Smooth muscle cell (in vitro differentiated cells): ENCODE data around the gene HCN3. TPM values are rescaled to one million over a fixed set of nuclear protein-coding genes. Genes with fewer than 3 reads are reported as not detected.
"Not testable (repeated sequence)": the region's sequence is repeated elsewhere in the genome, so short reads cannot be mapped to it uniquely, and the experiment has no call there.

Source experiments
- DNase-seq: peaks from one replicate; lab custom pipeline; 2025; ENCODE audit not compliant: unreplicated experiment; lab: John Stamatoyannopoulos, UW
- H2AFZ ChIP-seq: fragments of 200-600 bp; sonication (generic); 2 replicates; pipeline ENCODE4 v1.6.0; 2016; ENCODE audit warnings: antibody characterized with exemption, low read depth, mild to moderate bottlenecking
- H3F3A ChIP-seq: fragments of 200-600 bp; sonication (generic); 2 replicates; pipeline ENCODE4 v1.6.0; 2017; ENCODE audit warnings: antibody characterized with exemption, low read depth
- H3K27ac ChIP-seq: fragments of 200-600 bp; sonication (generic); 2 replicates; pipeline ENCODE4 v1.5.1; 2016; ENCODE audit warnings: low read depth, mild to moderate bottlenecking
- H3K27me3 ChIP-seq: fragments of 200-600 bp; sonication (generic); 2 replicates; pipeline ENCODE4 v1.6.1; 2016; ENCODE audit warnings: low read depth, mild to moderate bottlenecking
- H3K36me3 ChIP-seq: fragments of 200-600 bp; sonication (generic); 2 replicates; pipeline ENCODE4 v1.5.1; 2016; ENCODE audit warnings: low read depth
- H3K4me1 ChIP-seq: fragments of 200-600 bp; sonication (generic); 2 replicates; pipeline ENCODE4 v1.5.1; 2016; ENCODE audit warnings: low read depth
- H3K4me2 ChIP-seq: fragments of 200-600 bp; sonication (generic); 2 replicates; pipeline ENCODE4 v1.6.0; 2016; ENCODE audit warnings: mild to moderate bottlenecking
- H3K4me3 ChIP-seq: fragments of 200-600 bp; sonication (generic); 2 replicates; pipeline ENCODE4 v1.5.1; 2016; ENCODE audit warnings: mild to moderate bottlenecking
- H3K79me2 ChIP-seq: fragments of 200-600 bp; sonication (generic); 2 replicates; pipeline ENCODE4 v1.6.0; 2016; ENCODE audit warnings: low read depth, mild to moderate bottlenecking
- H3K9ac ChIP-seq: fragments of 200-600 bp; sonication (generic); 2 replicates; pipeline ENCODE4 v1.6.0; 2016; ENCODE audit warnings: low read depth
- H3K9me3 ChIP-seq: fragments of 200-600 bp; sonication (generic); replicated peaks from 2 replicates; pipeline ENCODE4 v1.5.1; 2016; ENCODE audit warnings: low read depth
- H4K20me1 ChIP-seq: fragments of 200-600 bp; sonication (generic); 2 replicates; pipeline ENCODE4 v1.6.0; 2016; ENCODE audit warnings: low read depth
- WGBS: methylation state at CpG from one replicate; pipeline ENCODE4 v1.1.7; 2016; ENCODE audit warnings: low lambda C conversion rate; 5-methylcytosine and 5-hydroxymethylcytosine counted together
- polyA plus RNA-seq: library from polyadenylated mRNA; unstranded; fragments of >200 nt; fragmentation: Nextera tagmentation; extraction: Ambion mirVana; gene quantifications from 2 replicates; pipeline ENCODE4 v1.2.1, GENCODE V29; 2016
- total RNA-seq: library from RNA; depleted of rRNA; stranded (reverse); fragments of >200 nt; gene quantifications from 2 replicates; pipeline ENCODE4 v1.2.3, GENCODE V29; 2014
- TF ChIP-seq, protein P1 (sequence below): fragments of 200-600 bp; sonication (generic); IDR thresholded peaks from 2 replicates; pipeline ENCODE4 v1.5.1; 2017; ENCODE audit warnings: borderline replicate concordance, mild to moderate bottlenecking, antibody characterized with exemption; ENCODE audit not compliant: insufficient read depth, poor library complexity, severe bottlenecking

HCN3 gene
- total and polyA plus RNA-seq, 2 experiments from 2014 or later = 0.49 to 1.2 TPM

DNA sequence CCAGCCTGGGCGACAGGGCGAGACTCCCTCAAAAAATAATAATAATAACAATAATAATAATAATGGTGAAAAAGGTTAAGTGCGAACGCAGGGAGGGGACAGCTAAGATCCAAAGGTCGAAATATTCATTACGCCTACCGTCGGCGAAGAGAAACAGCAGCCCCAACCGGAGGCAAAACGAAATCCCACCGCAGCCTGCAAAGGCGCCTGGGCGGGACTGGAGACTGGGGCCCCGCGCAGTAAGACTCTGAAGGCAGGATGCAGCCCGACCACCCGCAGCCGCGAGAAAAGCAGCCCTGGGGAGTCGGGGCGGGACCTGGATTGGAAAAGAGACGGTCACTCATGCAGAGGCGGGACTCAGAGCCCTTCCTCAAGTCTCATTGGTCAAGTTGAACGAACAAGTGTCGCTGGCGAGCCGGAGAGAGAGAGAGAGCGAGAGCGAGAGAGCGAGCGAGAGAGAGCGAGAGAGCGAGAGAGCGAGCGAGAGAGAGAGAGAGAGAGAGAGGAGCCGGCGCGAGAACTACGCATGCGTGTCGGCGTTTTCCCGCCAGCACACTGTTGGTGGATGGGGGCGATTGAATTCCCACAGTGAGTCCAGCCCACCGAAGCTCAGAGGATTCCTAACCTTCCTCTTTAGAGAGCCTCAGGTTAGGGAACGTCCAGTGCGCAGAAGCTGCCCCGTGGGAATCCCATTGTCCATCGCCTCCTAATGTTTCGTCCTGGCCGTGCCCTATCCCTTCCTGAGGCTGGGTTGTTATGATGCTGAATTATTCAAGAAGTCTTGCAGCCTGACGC lies 32.7 kb upstream of the HCN3 start:
- Histone ChIP-seq H3K4me1 (no peaks in the 10 kb centered on the region), H2AFZ (peak overlapping the region; percentile 82), H3K27ac (peak overlapping the region; percentile 79), H3K9ac (peak overlapping the region; percentile 20), H3F3A (peaks cover 12% of the 10 kb centered on the region), H3K27me3 (no peaks in the 10 kb centered on the region), H3K36me3 (no peaks in the 10 kb centered on the region), H3K9me3 (no peaks in the 10 kb centered on the region), H3K79me2 (no peaks in the 10 kb centered on the region), H4K20me1 (no peaks in the 10 kb centered on the region), H3K4me2 (peak overlapping the region; percentile 87), H3K4me3 (peak overlapping the region; percentile 59)
- WGBS = under 1% methylated on average over 52 of the region's 53 CpGs
- peak; percentile 88 for DNase-seq
- TF ChIP-seq, protein P1, sequence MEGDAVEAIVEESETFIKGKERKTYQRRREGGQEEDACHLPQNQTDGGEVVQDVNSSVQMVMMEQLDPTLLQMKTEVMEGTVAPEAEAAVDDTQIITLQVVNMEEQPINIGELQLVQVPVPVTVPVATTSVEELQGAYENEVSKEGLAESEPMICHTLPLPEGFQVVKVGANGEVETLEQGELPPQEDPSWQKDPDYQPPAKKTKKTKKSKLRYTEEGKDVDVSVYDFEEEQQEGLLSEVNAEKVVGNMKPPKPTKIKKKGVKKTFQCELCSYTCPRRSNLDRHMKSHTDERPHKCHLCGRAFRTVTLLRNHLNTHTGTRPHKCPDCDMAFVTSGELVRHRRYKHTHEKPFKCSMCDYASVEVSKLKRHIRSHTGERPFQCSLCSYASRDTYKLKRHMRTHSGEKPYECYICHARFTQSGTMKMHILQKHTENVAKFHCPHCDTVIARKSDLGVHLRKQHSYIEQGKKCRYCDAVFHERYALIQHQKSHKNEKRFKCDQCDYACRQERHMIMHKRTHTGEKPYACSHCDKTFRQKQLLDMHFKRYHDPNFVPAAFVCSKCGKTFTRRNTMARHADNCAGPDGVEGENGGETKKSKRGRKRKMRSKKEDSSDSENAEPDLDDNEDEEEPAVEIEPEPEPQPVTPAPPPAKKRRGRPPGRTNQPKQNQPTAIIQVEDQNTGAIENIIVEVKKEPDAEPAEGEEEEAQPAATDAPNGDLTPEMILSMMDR = peak; percentile 38

DNA sequence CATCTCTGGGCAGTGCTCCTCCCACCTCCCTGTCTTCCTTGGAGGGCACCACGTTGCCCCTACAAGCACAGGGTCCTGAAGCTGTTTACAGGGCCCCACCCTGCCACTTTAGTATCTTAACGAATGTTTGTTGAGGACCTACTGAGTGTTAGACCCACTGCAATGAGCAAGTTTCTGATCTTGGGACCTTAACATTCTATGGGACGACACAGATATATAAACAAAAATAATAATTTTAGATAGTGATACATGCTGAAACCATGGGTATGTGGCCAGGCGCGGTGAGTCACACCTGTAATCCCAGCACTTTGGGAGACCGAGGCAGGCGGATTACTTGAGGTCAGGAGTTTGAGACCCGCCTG lies 32.1 kb upstream of the HCN3 start:
- no peak for DNase-seq
- WGBS = 50% methylated on average over 8 of the region's 8 CpGs
- Histone ChIP-seq H3K4me2 (peak overlapping the region; percentile 82), H2AFZ (peak overlapping the region; percentile 82), H3K9me3 (no peaks in the 10 kb centered on the region), H3K4me3 (peak overlapping the region; percentile 59), H3K4me1 (no peaks in the 10 kb centered on the region), H3K9ac (peak overlapping the region; percentile 4), H3K79me2 (no peaks in the 10 kb centered on the region), H3K36me3 (no peaks in the 10 kb centered on the region), H3K27ac (peak overlapping the region; percentile 79), H3F3A (peaks cover 12% of the 10 kb centered on the region), H4K20me1 (no peaks in the 10 kb centered on the region), H3K27me3 (no peaks in the 10 kb centered on the region)
- TF ChIP-seq, protein P1 = no peak

DNA sequence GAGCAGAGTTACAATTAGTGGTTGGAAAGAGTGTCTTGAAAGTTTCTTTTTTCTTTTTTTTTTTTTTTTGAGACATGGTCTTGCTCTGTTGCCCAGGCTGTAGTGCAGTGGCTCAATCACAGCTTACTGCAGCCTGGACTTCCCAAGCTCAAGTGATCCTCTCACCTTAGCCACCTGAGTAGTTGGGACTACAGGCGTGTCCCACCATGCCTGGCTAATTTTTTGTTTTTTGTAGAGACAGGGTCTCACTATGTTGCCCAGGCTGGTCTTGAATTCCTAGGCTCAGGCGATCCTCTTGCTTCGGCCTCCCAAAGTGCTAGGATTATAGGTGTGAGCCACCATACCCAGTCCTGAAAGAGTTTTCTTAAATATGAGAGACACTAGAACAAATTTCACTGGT lies 30.5 kb upstream of the HCN3 start:
- H3K27me3 ChIP-seq, H3K27ac ChIP-seq, H3K36me3 ChIP-seq, H3K9ac ChIP-seq, H3K79me2 ChIP-seq, H3K4me1 ChIP-seq, H3K4me3 ChIP-seq, H3K4me2 ChIP-seq, H2AFZ ChIP-seq, H4K20me1 ChIP-seq, DNase-seq, H3K9me3 ChIP-seq: not testable (repeated sequence)
- peaks cover 12% of the 10 kb centered on the region for H3F3A ChIP-seq
- WGBS = 94% methylated on average over 3 of the region's 3 CpGs

DNA sequence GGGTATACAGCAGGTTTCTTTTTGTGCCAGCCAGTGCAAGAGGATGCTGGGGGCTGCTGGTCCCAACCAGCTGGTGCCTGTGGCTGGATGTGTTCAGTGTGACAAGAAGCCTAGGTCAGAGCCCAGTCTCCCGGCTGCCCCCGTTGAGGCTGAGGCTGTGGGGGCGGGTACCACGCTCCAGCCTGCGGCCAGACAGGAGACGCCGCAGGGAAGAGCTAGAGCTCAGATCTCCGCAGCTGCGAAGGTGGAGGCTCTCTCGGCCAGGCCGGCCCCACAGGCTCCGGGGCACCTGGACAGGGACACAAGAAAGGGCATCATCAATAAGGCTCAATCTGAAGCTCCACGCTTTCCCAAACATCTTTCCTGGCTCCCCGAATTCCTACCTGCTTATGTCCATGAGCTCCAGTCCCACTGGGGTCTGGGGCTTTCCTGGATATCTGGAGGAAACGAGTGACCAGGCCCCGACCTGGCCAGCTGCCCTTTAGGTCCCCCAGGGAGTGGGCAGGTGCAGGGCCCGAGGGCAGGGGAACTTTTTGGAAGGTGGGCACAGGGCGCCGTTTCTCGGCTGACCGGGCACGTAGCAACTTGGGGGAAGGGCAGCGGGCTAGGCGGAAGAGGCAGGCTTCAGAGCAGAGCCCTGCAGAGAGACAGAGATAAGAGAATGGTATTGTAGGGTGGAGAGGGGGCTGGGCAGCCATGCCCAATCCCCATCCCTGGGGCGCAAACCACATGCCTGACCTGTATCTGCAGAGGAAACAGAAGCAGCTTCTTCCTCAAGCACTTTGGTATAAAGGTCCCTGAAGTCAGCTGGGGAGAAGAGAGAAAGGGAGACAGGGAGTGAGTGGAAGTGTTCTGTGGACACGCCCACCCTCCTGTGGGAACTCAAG lies 29.4 kb upstream of the HCN3 start:
- WGBS = 97% methylated on average over 26 of the region's 26 CpGs
- Histone ChIP-seq H4K20me1 (no peaks in the 10 kb centered on the region), H3K9me3 (no peaks in the 10 kb centered on the region), H3K36me3 (no peaks in the 10 kb centered on the region), H3K9ac (no peak overlapping the region), H3K4me2 (no peak overlapping the region), H3K27ac (no peak overlapping the region), H2AFZ (no peak overlapping the region), H3K79me2 (no peaks in the 10 kb centered on the region), H3K4me1 (no peaks in the 10 kb centered on the region), H3F3A (peaks cover 12% of the 10 kb centered on the region), H3K27me3 (no peaks in the 10 kb centered on the region), H3K4me3 (no peak overlapping the region)
- DNase-seq = no peak
- TF ChIP-seq, protein P1 = no peak
